GM18502 (cell line): ENCODE data around the gene SLC17A7.

Experiments
- ATAC-seq: cut with Tn5 transposase; IDR thresholded peaks from one replicate; pipeline ENCODE4 v1.9.1; 2021; ENCODE audit warnings: mild to moderate bottlenecking; ENCODE audit not compliant: unreplicated experiment, poor library complexity

Gene SLC17A7

DNA sequence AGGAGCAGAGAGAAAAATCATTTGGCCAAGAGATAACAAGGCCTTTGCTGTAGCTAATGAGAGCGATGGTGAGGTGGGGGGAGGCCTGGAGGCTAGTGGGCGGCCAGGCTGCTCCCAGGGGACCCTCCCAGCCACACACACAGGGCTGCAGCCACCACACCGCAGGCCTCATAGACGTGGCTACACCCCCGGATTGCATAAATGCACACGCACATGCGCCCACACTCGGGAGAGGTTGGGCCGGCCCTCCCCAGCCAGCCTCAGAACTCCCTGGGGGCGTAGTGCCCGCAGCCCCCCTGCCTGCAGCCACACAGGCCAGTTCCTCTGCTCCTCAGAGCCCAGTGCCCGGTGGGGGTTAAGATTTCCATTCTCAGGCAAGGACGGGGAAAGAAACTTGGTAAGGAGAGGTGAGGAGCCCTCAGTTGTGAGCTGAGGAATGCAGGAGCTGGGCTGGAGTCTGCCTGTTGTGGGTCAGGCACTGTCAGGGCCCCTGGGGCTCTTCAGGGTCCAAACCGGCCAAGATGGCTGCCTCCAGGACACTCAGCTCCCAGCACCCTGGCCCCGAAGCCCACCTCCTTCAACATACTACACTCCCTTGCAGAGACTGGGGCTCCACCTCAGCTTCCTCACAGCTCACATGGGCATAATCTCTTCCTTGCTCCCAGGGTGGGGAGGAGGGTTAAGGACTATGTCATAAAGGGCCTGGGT lies 26.1 kb downstream of the SLC17A7 start:
- no peak for ATAC-seq

DNA sequence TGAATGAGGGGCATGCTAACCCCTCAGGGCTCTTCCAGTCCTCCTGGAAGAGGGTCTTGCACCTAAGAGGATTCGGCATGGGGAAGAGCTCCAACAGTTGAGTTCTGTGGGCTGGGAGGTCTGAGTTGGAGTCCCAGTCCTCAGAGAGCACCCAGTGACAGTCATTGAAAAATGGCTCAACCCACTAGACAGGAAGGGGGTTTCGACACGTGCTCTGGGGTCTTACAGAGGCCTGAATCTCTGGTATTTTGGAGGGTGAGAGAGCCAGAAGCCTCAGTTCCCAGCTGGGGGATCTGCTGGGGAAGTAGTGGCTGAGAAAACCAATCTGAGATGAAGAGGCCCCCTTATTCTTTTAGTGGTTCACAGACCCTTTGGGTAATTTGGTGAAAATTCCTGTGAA lies 27.1 kb downstream of the SLC17A7 start:
- no peak for ATAC-seq

- no peak for ATAC-seq
Measured at GRCh38 chr19:49413348-49413747, 28.0 kb downstream of the SLC17A7 start.

- no peak for ATAC-seq
Measured at GRCh38 chr19:49411681-49412326, 29.5 kb downstream of the SLC17A7 start.

GRCh38 chr19:49409441-49410029 lies 31.8 kb downstream of the SLC17A7 start:
- ATAC-seq = no peak

DNA sequence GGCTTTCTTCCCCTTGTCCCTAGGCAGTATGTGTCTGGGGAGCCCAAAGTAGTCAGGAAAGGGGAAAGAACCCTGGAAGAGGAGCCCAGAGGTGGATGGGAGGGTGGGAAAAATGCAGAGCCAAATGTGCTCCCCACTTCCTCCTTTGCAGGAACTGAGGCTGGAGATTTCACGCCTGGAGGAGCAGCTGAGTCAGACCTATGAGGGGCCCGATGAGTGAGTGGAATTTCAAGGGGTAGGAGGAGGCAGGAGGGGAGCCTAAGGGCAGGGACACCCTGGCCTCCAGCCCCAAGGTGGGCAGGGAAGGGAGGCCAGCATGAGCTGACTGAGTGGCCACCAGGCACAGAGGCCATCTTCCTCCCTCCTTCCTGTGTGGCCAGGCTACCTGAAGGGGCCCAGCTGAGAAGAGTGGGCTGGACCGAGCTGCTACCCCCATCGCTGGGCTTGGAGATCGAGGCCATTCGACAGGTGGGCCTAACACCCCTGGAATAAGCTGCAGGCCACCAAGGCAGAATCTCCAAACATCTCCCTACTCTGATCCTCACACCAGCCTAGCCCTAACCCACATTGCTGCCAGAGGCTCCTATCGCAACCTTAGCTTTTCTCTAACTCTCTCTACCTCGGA lies 32.4 kb downstream of the SLC17A7 start:
- ATAC-seq = no peak

- ATAC-seq = no peak
Measured at GRCh38 chr19:49407482-49408015, 33.8 kb downstream of the SLC17A7 start.

- ATAC-seq = no peak
Measured at GRCh38 chr19:49407079-49407478, 34.2 kb downstream of the SLC17A7 start.

DNA sequence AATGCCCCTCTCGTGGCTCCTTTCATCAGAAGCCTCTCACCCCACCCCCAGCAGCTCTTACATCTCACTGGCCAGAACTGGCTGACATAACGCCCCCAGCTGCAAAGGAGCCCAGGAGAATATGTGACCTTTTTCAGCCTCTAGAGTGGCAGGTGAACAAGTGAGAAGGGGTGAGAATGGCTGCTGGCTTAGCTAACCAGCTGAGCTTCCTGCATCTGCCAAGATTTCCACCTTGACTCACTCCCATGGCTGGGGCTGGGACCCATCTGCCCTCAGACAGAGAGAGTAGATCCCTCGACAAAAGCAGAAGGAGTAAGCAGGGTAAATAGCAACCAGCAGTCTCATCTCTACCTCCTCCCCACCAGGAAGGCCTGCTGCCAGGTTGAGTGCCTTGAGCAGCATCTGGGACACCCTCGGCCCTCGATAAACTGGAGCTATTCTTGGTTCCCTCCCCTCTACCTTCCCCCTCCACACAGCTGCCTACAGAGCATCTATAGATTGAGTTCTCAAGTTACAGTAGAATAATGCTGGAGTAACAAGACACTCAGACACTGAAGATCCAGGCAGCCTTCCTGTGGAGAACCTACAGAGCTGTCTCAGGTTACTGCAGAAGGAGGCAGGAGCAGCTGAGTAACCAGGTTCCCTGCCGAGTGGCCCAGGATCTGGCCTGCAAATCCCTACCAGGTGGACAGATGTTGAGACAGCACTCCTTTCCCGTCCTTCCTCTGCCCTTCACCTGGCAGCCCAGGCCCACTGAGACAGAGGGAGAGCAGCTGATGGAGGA lies 37.7 kb downstream of the SLC17A7 start:
- no peak for ATAC-seq

GRCh38 chr19:49400029-49400428 lies 41.3 kb downstream of the SLC17A7 start:
- no peak for ATAC-seq

- no peak for ATAC-seq
Measured at GRCh38 chr19:49398931-49399330, 42.4 kb downstream of the SLC17A7 start.

DNA sequence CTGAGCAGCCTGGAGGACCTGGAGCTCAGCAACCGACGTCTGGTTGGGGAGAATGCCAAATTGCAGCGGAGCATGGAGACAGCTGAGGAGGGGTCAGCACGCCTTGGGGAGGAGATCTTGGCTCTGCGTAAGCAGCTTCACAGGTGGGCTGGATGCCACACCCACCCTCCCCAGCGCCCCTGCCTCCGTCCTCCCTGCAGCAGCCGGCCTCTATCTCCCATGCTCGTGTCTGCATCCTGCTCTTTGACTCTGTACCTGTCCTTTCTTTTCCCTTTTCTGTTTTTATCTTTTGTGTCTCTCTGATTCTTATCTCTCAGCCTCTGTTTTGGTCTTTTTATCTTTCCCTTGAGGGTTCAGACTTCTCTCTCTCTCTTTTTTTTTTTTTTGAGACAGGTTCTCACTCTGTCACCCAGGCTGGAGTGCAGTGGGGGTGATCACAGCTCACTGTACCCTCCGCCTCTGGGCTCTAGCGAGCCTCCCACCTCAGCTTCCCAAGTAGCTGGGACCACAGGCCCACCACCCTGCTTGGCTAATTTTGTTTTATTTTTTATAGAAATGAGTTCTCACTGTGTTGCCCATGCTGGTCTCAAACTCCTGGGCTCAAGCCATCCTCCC lies 43.2 kb downstream of the SLC17A7 start:
- no peak for ATAC-seq

GRCh38 chr19:49396738-49397505 lies 44.4 kb downstream of the SLC17A7 start:
- ATAC-seq = no peak

- no peak for ATAC-seq
Measured at GRCh38 chr19:49395581-49396407, 45.5 kb downstream of the SLC17A7 start.

DNA sequence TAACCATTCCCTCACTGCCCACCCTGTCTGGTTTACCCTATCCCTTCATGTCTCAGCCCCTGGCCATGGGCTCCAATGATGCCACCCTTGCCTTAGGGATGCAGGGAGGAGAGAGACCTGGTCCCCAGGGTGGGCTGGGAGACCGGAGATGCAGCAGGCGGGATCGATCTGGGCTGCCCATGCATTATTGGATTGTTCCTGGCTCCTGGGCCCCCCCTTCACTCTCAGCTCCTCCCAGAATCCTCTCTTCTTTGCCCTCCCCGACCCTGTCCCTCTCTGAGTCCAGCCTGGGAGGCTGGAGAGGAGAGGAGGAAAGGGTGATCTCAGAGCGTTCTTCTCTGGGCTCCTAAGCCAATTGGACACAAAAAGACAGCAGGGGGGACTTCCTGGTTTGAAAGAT lies 47.4 kb downstream of the SLC17A7 start:
- no peak for ATAC-seq

GRCh38 chr19:49391581-49392399 lies 49.5 kb downstream of the SLC17A7 start:
- ATAC-seq = no peak

DNA sequence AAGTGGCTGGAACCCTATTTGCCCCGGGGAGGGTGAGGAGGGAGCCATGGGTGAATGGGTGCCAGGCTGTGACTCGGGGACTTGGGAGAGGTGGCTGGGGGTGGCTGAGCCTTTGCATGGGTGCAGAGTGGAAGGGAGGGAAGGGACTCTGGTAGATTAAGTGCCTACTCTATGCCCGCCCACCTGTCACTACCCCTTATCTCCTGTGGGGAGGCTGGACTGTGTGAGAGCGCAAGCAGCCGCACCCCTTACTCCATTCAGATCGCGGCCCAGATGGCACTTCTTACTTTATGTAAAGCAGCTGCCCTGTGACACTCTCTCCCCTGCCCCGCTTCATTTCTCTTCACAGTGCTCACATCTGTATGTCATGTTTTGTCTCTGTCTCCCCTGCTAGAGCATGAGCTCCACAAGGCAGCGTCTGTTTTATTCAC lies 50.4 kb downstream of the SLC17A7 start:
- ATAC-seq = no peak
